Thyroid gland (tissue), 4 donors: Measurements from ENCODE around the gene PFDN6. TPM values are rescaled to one million over a fixed set of nuclear protein-coding genes. Genes with fewer than 3 reads are reported as not detected.

Experiments
- DNase-seq, 2 donors: peaks; one replicate each; pipeline ENCODE4 v3.0.0-alpha.2; 2019
- H3K27ac ChIP-seq, 3 donors: fragments of 200-600 bp; sonication (generic); 1 replicate in 2 of 3; 2 replicates in 1 of 3; pipeline ENCODE4 v1.5.1; 2016 to 2019; ENCODE audit warnings: mild to moderate bottlenecking in 1 of 3, moderate library complexity in 1 of 3
- H3K27me3 ChIP-seq: fragments of 200-600 bp; sonication (generic); one replicate; pipeline ENCODE4 v1.5.1; 2019
- H3K36me3 ChIP-seq, 2 donors: fragments of 200-600 bp; sonication (generic); one replicate each; pipeline ENCODE4 v1.5.1; 2016 to 2019
- H3K4me1 ChIP-seq, 2 donors: fragments of 200-600 bp; sonication (generic); one replicate each; pipeline ENCODE4 v1.5.1; 2017 to 2019
- H3K4me3 ChIP-seq, 3 donors: fragments of 200-600 bp; sonication (generic); replicated peaks in 1 of 3; 1 replicate in 2 of 3; 2 replicates in 1 of 3; pipeline ENCODE4 v1.5.1; 2016; ENCODE audit warnings: mild to moderate bottlenecking in 1 of 3
- H3K9me3 ChIP-seq: fragments of 200-600 bp; sonication (generic); one replicate; pipeline ENCODE4 v1.5.1; 2017
- CTCF ChIP-seq, 6 experiments: fragments of 200-600 bp in 3 of 6; fragments of 450-650 bp in 3 of 6; sonication (generic) in 3 of 6; IDR thresholded peaks; one replicate each; pipeline ENCODE4 v1.5.1; 2016 to 2019; ENCODE audit warnings: antibody characterized with exemption in 6 of 6, mild to moderate bottlenecking in 2 of 6, inconsistent platforms in 1 of 6, moderate library complexity in 1 of 6
- POLR2A ChIP-seq, 2 donors: fragments of 450-650 bp; IDR thresholded peaks; one replicate each; pipeline ENCODE4 v1.6.1; 2017; ENCODE audit warnings: antibody characterized with exemption in 2 of 2, mild to moderate bottlenecking in 2 of 2, moderate library complexity in 1 of 2
- WGBS, 2 donors: methylation state at CpG; one replicate each; pipeline ENCODE4 v1.1.5; 2017; 5-methylcytosine and 5-hydroxymethylcytosine counted together
- intact Hi-C: fragments of 100-400 bp; cut with DNase I; formaldehyde crosslinking; loops from one replicate; pipeline ENCODE4 v1.15.1; 2023
- total RNA-seq, 4 donors: library from RNA; depleted of rRNA; stranded (reverse); fragments of >200 nt; gene quantifications; one replicate each; pipeline ENCODE4 v1.2.3, GENCODE V29; 2016

The PFDN6 gene
- total RNA-seq, 4 donors from 2014 or later: 29.1 to 51.9 (median 35.6) TPM

- no peak overlapping the region for H3K27ac ChIP-seq
- DNase-seq: no peak
- TF ChIP-seq CTCF (IDR thresholded peaks at IDR 0.05) (no peak), POLR2A (IDR thresholded peaks at IDR 0.05) (no peak)
- H3K4me1 ChIP-seq: peaks cover 6 to 16% of the 10 kb centered on the region in 2 donors
- intact Hi-C loops: no loop called here
- H3K36me3 ChIP-seq: peaks cover 21 to 41% of the 10 kb centered on the region in 2 donors
- H3K27me3 ChIP-seq: no peaks in the 10 kb centered on the region
- H3K9me3 ChIP-seq: no peaks in the 10 kb centered on the region
- no peak overlapping the region for H3K4me3 ChIP-seq
- WGBS, 2 donors: 66 to 68% methylated on average over 10 of the region's 10 CpGs
These were observed 4.9 kb downstream of the PFDN6 start for GRCh38 chr6:33294086-33294823.

DNA sequence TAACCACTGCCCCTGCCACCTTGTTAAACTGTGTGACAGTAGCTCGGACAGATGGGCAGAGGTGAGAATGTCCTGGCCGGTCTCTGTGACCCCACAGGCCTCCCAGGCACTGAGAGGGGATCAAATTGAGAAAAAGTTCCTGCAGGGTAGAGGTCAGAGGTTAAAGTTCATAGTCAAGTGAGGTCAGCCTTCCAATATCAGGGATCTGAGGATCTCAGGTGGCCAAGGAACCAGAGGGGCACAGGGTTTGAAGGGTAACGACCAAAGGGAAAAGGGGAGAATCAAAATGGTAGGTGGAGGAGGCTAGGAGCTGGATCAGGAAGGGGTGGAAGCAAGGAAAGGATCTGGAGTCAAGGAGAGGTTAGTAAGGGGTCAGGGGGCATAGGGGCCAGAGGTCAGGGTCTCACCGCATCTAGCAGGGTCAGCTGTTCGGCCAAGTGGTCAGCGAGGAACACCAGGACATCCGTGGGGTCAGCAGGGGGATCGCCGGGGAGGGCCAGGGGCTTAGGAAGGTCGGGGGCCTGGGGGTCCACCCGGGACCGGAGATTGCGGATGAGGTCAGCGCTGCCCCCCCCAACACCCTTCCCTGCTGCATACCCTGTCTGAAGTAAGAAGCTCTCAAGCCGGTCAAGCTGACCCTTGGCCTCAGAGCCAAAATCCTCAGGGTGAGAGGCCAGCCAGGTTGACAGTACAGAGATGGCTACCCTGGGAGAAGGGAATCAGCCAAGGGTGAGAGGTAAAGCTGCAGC is 6.4 kb downstream of the PFDN6 start:
- Histone ChIP-seq H3K36me3 (peaks cover 21 to 41% of the 10 kb centered on the region in 2 donors), H3K27me3 (no peaks in the 10 kb centered on the region), H3K4me3 (no peak overlapping the region), H3K27ac (no peak overlapping the region), H3K9me3 (no peaks in the 10 kb centered on the region), H3K4me1 (peaks cover 7 to 16% of the 10 kb centered on the region in 2 donors)
- TF ChIP-seq POLR2A (IDR thresholded peaks at IDR 0.05): no peak
- TF ChIP-seq CTCF (IDR thresholded peaks at IDR 0.05): no peak
- 89 to 92% methylated on average over 14 to 15 of the region's 15 CpGs for WGBS, 2 donors
- DNase-seq: no peak
- intact Hi-C loops: no loop called here

GRCh38 chr6:33296797-33297405 is 7.5 kb downstream of the PFDN6 start:
- Histone ChIP-seq H3K4me3 (peak overlapping the region in 1 of 3 donors; percentile 94), H3K9me3 (no peaks in the 10 kb centered on the region), H3K27me3 (no peaks in the 10 kb centered on the region), H3K27ac (peak overlapping the region; percentile 95 to 97 (median 96)), H3K36me3 (peaks cover 16 to 38% of the 10 kb centered on the region in 2 donors), H3K4me1 (peaks cover 7 to 21% of the 10 kb centered on the region in 2 donors)
- no peak for DNase-seq
- 76 to 84% methylated on average over 9 to 12 of the region's 12 CpGs for WGBS, 2 donors
- TF ChIP-seq CTCF (IDR thresholded peaks at IDR 0.05) (no peak), POLR2A (IDR thresholded peaks at IDR 0.05) (no peak)
- intact Hi-C loops: no loop called here

DNA sequence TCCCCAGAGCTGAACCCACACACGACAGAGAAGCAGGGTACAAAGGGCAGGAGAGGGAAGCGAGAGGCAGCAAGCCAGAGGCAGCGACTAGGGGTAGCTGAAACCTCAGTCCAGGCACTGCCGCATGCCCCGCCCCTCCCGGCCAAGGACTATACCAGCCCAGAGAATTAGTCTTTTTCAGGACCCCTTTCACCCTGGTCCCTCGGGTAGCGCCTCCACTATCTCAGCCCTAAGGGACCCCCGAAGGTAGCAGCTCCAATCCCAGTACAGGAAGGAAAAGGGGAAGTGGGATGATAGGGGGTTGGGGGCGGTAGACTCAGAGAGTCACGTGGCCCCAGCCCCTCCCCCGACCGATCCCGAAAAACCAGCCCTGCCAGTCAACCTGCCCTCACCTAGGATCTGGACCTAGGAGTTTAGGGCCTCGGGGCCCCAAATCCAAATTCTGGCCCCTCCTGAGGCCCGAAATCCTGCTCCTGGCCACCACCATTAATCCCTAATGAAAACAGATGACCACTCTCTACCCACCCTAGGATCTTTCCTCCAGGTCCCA is 8.1 kb downstream of the PFDN6 start:
- DNase-seq: peak; percentile 69 to 77
- Histone ChIP-seq H3K4me3 (peak overlapping the region in 1 of 3 donors; percentile 94), H3K4me1 (peaks cover 7 to 21% of the 10 kb centered on the region in 2 donors), H3K27me3 (no peaks in the 10 kb centered on the region), H3K9me3 (no peaks in the 10 kb centered on the region), H3K36me3 (peaks cover 11 to 35% of the 10 kb centered on the region in 2 donors), H3K27ac (peak overlapping the region; percentile 95 to 97 (median 96))
- intact Hi-C loops: no loop called here
- 26 to 28% methylated on average over 9 to 11 of the region's 16 CpGs for WGBS, 2 donors
- TF ChIP-seq CTCF (IDR thresholded peaks at IDR 0.05): no peak
- TF ChIP-seq POLR2A (IDR thresholded peaks at IDR 0.05): no peak
